Hepatocyte (in vitro differentiated cells): ENCODE results near the gene SALL1.

Source experiments
- CTCF ChIP-seq: fragments of 200-600 bp; sonication (generic); IDR thresholded peaks from 2 replicates; pipeline ENCODE4 v1.5.1; 2016; ENCODE audit warnings: antibody characterized with exemption, mild to moderate bottlenecking; ENCODE audit not compliant: poor library complexity
- EZH2 ChIP-seq: fragments of 200-600 bp; sonication (generic); IDR thresholded peaks from 2 replicates; pipeline ENCODE4 v1.6.1; 2016; ENCODE audit warnings: antibody characterized with exemption, mild to moderate bottlenecking, borderline replicate concordance
- EZH2phosphoT487 ChIP-seq: fragments of 200-600 bp; sonication (generic); IDR thresholded peaks from one replicate; pipeline ENCODE4 v1.6.1; 2018; ENCODE audit warnings: antibody characterized with exemption, mild to moderate bottlenecking, low read depth, moderate library complexity; ENCODE audit not compliant: unreplicated experiment, severe bottlenecking

- TF ChIP-seq CTCF: no peak
- TF ChIP-seq EZH2: no peak
- TF ChIP-seq EZH2phosphoT487: no peak
These were observed 8.8 kb upstream of the SALL1 start for GRCh38 chr16:51159865-51160264.
